C1 segment of cervical spinal cord (tissue), 14 donors: ENCODE measurements around the gene NPAS3.
A peak's percentile ranks its signal among the peaks of the same experiment; 100 is the strongest.

ENCODE experiments used
- DNase-seq, 14 donors: peaks; one replicate each; lab custom pipeline; 2025; lab: John Stamatoyannopoulos, UW

The NPAS3 gene

GRCh38 chr14:33315217-33315616 lies 376.5 kb downstream of the NPAS3 start:
- no peak for DNase-seq

DNA sequence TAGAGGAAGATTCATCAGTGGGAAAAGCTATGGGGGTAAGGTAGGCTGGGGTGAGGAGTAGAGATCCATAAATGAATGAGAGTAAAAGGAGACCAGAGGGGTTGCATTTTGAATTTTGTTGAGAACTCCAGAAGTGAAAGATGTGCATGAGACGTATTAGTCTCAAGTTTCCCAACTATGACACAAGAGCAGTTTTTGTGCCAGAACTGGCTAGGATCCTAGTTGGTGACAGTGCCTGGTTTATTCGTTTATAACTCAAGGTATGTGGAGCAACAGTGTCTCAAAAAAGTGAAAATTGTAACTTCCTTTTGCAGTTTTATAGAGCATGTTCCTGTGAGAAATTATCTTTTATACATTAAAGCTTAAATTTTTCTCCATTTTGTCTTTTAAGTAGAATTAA lies 377.0 kb downstream of the NPAS3 start:
- DNase-seq = no peak

- no peak for DNase-seq
Observed at GRCh38 chr14:33317675-33318074, 379.0 kb downstream of the NPAS3 start.

DNA sequence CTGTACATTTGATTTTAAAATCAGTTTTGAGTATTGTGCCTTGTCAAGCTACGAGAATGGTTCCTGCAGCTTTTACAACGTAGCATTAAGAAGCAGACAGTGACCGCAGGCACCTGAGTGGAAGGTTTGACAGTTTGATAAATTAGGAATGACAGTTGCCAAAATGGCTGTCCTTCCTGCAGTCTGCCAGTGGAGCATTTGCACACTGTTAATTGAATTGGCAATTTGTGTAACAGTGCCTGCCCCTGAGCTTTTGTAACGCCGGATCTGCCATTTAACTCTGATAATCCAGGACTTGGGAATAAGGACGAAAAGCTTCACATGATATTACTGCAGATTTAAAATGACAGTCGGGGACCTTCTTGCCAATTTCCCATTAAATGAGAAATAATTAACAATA lies 385.3 kb downstream of the NPAS3 start:
- no peak for DNase-seq

DNA sequence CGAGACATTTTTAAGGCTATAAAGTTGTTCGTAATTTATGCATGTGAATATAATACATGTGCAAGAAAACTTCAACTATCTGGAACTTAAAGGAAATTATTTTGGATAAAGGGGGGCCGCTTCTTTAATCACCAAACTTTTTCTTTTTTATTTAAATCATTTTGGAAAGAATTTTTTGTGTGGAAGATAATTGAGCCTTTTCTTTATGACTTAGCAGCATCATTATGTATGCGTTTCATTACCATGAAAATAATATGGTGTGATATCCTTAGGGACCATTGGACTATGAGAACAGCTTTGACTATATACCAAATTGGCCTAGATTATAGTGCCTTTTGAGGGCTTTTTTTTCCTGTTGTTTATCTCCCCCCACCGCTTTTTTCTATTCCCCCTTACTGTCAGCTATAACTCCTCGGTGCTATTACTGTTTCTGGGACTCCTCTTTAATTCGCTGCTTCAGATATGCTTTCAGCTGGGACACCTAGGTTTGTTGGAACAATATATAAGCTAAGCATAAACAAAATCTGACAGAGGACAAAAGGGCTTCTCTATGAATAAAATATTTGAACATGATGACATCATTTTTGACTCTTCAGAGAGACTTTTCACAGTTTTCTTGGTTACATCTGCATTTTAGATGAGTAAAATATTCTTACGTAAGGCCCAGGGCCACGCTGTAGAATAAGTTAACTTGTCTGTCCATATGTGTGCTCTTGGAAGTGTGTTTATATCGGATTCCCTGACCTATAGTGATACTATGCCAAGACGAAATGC lies 392.7 kb downstream of the NPAS3 start:
- no peak for DNase-seq

DNA sequence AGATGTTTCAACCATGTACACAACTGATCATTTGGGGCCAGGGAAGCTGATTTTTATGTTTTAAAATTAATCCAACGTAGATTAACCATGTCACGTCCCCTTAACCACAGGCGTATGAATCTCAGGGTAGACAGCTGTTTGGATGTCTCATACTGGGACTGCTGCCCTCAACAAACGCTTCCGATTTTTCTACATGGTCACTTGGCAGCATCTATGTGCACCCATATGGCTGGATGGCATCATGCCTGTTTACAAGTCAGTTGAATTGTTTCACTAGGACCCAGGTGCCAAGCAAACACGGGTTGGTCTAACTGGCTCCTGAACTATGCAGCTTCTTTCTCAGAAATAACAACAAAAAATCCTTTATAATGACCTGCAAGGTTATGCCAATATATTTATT lies 393.8 kb downstream of the NPAS3 start:
- peak in 11 of 14 donors; percentile 4 to 53 (median 19) for DNase-seq

GRCh38 chr14:33335366-33335765 lies 396.7 kb downstream of the NPAS3 start:
- no peak for DNase-seq

DNA sequence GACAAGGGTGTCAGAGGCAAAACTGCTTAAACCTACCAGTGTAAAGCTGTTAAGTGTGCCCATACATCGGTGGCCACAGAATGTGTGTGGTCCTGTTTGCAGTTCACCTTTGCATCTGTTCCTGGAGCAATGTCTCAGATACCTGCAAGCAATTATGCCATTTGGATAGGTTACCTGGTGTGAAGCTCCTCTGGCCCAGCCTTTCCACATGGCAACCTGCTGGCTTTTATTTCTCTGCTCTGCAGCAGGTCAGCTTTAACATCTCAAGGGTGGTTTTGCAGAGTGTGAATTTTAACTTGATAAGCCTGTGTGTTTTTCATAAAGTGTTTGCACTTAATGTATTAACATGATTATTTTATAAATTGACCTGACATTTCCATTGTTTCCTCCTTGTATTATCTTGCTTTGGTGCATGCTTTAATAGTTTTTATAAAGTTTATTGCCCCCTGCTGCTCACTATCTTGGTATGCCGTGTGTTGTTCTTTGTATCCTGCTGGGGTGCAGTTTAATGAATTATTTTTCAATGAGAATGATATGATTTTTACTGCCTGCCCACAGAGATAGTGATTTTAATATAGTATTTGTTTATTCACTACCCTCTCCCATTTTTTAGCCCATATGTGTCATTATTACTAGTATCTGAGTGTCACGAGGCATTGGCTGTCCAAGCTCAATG lies 403.8 kb downstream of the NPAS3 start:
- DNase-seq = no peak

DNA sequence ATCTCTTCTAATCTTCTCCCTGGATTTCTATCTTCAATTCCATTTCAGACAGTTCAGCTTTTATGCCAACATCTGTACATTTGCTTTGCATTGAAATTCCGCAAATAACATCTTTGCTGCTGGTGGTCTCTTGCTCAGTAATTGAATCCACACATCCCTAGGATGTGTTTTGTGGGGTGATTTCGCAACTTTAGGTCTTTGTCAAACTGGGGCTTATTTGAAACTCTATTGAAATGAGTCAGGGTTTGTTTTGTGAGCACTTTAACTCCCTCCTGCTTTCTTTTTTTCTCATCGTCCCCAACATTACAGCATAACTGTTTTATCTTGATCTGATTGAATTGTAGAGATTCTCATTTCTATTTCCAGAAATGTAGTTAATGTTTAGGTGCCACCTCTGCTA lies 404.3 kb downstream of the NPAS3 start:
- DNase-seq = no peak

DNA sequence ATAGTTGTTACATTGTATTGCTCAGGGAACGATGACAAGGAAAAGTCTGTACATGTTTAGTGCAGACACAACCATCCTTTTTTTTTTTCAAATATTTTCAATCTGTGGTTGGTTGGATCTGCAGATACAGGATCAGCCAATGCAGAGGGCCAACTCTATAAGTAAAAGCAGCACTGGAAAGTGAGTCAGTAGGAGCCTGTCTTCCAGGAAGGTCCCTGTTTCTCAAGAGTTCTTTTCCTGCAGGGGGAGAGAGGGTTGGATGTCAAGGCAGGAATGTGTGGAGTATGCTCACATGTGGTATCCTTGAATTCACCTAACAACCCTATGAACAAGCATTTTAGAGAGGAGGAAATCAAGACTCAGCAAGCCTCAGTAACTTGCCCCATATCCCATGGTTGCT lies 409.1 kb downstream of the NPAS3 start:
- no peak for DNase-seq

DNA sequence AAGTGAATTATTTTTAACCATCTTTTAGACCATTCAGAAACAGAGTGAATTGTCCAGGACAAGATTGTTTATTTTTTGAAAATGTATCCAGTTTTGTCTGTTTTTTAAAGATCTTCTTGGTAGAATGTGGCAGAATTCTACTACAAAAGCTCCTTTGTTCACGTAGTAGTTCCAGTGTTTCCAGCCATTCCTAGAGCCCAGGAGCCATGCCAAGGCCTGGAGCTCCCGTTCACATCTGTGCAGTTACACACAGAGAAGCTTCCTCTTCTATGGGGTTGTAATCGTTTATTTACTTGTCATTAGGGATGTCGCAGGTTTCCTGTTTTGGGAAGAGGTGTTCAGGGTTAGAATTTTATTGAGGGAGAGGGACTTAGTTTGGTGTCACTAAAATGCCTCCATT lies 409.8 kb downstream of the NPAS3 start:
- no peak for DNase-seq

DNA sequence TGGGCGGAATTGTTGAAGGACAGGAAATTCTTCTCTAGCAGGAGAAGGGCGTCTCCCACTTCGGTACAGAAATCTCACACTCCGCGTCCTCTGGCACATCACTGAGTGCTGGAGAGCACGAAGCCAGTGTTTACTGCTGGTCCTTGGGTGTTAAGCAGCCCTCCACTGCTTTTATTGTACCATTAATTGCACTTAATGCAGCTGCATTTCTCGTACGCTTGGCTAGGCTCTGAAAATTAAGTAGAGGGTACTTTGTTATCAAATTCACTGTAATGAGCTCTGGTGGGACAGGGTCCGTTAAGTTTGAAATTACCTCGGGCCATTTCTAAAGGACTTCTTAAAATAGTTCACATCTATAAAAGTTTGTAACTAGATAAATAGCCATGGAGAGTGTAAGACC lies 411.2 kb downstream of the NPAS3 start:
- DNase-seq = no peak

- no peak for DNase-seq
Observed at GRCh38 chr14:33350366-33350990, 411.8 kb downstream of the NPAS3 start.

- no peak for DNase-seq
Observed at GRCh38 chr14:33352821-33353220, 414.1 kb downstream of the NPAS3 start.

GRCh38 chr14:33356181-33356580 lies 417.5 kb downstream of the NPAS3 start:
- DNase-seq = no peak

DNA sequence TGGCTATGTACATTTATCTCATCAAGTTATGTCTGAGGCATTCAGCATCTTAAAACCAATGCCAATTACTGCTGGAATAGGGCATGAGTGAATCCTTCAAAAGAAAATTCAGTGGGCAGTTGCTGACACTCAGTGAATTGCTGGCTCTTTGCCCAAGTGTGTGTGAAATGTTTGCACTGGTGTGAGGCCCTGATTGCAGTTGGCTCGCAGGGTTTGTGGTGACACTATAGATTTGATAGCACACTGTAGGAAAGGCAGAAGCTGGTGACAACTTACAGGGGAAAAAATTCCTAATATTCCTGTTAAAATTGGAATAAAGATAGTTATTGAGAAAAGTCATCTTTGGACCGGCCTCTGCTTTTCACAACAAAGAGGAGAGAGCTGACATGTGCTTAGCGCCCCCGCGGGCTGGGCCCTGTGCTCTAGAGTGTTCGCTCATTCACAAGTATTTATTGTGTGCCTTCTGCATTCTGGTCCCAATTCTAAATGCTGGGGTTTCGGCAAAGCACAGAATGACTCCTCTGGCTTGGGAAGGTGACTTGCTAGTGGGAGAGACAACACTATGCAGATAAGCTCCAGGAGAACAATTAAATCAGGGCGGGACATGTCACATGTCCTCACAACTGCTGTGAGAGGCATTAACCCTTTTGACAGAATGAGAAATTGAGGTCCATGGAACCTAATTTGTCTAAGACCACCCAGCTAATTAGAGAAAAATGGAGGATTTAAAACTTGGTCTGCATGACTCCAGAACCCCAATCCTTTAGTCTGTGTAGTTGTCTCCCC lies 418.7 kb downstream of the NPAS3 start:
- DNase-seq = peak in 7 of 14 donors; percentile 7 to 58 (median 28)

DNA sequence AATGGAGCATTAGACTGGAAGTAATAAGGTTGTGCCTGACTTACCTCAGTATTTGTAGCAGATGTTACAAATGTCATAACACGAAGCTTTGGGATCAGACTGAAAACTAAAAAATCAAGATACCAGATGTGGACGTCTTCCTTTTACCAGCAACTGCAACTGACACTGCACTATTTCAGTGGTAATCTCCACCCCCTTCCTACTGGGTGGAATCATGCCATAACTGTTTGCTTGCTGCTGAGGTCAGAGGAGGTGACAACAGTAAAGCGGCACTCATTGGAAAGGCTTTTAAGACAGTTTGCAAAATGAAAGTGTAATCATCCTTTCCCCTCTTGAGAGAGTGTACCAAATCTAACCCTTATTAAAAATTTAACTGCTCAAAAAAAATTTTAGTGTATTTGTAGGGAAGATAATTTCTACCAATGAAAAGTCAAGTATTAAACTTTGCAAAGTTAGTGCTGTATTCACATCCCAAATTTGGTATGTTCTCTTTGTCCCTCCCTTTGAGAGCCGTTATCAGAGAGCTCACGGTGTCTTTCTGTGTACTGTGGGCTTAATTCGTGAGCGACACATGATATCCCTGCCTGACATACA lies 420.7 kb downstream of the NPAS3 start:
- no peak for DNase-seq

GRCh38 chr14:33362934-33363333 lies 424.3 kb downstream of the NPAS3 start:
- no peak for DNase-seq

DNA sequence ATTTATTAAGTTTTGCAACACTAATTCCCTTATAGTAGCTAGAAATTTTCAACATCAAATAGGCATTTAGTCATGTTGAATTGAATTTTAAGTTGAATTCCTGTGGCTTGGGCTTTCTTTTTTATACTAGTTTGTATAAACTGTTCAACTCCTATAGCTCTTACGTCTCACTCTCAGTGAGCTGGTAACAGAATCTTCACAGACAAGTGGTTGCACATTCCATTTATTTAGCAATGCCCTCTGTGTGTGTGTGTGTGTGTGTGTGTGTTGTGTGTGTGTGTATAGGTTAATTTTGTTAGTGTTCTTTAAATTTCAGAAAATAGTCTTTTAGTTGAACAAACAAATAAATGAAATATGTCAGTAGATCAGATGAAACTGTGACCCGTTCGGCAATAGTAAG lies 425.0 kb downstream of the NPAS3 start:
- no peak for DNase-seq

DNA sequence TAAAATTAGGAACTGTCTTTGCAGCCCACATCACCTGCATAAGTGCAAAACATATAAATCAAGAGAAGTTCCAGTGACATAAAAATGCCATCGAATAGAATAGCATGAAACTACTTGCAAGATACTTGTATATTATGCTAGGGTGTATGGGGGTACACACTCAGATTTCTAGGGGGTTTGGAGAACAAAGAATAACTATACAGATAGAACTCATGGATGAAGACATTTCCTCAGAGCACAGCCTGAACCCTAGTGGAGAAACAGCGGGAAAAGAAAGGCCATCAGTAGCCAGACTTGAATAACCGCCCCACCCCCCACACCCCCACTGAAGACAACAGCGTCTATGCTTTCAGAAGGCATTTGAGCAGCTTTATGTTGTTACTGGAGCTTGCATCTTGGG lies 425.8 kb downstream of the NPAS3 start:
- DNase-seq = peak in 5 of 14 donors; percentile 11 to 25 (median 22)

DNA sequence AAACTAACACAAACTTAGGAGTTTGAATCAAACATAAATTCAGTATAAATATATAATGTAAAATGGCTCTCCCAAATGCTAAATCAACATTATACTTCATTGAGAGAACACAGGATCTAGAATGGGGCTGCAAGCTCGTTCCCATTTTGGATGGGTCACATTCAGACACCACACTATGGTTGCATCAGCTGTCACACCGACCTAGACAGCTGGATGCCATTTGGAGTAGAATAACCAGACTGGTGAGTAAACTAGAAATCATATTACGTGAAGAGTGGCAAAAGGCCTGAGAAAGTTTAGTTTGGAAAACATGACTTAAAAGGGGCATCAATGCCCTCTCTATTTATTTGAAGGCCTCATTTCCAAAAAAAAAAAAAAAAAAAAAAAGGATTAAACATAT lies 430.4 kb downstream of the NPAS3 start:
- DNase-seq = no peak

- DNase-seq = no peak
Observed at GRCh38 chr14:33369972-33370371, 431.3 kb downstream of the NPAS3 start.
